GM04503 (cell line): Measurements from ENCODE around the gene OBP2B.
"Not testable (repeated sequence)": the region's sequence is repeated elsewhere in the genome, so short reads cannot be mapped to it uniquely, and the experiment has no call there.

Experiments
- DNase-seq: peaks from one replicate; pipeline ENCODE4 v3.0.0-alpha.2; 2012; ENCODE audit warnings: low read depth

OBP2B gene, protein sequence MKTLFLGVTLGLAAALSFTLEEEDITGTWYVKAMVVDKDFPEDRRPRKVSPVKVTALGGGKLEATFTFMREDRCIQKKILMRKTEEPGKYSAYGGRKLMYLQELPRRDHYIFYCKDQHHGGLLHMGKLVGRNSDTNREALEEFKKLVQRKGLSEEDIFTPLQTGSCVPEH

DNA sequence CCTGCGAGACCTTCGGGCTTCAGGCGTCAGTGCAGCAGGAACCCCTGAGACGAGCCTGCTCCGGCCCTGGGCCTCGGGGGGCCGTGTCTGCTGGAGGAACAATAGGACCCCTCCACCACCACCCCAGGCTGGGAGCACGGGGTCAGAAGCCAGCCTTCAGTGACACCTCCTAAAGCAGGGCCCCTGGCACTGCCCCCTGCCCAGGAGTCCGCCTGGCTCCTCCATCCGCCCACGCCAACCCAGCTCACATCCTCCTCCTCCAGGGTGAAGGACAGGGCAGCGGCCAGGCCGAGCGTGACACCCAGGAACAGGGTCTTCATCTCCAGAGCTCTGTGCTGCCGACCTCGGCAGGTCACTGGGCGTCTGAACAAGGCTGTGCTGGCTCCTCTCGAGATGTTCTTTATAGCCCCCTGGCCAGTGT, at the start of gene OBP2B:
Gene OBP2B (minus strand): TSS at position 371 of the 421 bp plus-strand sequence. CDS start 51 bp downstream, at position 320.
- DNase-seq: not testable (repeated sequence)

DNA sequence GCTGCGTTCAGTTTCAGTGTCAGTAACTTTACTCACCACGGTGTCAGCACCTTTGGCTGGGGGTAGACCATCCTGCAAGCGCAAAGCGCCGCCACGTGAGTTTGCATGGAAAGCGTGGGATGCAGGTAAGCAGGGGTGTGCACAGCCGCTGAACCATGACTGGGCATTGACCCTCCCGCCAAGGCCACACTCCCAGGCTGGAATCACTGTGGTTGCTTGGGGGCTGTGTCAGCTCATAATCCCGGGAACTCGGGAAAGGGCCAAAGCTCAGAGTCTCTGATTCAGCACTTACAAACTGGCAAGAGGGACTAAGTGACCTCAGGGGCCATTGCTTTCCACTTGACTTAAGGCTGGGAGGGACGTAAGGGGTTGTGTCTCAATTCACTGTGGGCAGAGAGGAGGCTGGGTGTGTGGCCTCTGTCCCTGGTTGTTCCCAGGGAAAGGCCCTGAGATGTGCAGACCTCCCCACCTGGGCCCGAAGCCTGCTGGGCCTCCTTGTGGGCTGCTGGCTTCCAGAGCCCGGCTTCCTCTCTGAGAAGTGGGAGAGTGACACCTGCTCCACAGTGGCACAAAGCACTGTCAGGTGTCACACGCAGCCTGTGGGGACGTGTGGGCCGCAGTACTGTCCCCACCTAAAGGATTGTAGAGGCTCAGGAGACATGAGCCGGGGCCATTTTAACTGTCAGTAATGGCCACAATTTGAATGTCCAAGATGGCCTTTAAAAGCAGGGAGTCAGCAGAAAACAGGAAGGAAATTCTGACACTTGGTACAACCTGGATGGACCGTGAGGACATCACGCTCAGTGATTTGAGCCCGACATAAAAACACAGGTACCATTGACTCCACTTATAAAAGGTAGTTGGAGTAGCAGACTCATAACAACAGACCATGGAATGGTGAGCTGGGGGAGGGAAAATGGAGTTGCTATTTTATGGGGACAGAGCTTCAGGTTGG, 49.3 kb upstream of the OBP2B start:
- no peak for DNase-seq

DNA sequence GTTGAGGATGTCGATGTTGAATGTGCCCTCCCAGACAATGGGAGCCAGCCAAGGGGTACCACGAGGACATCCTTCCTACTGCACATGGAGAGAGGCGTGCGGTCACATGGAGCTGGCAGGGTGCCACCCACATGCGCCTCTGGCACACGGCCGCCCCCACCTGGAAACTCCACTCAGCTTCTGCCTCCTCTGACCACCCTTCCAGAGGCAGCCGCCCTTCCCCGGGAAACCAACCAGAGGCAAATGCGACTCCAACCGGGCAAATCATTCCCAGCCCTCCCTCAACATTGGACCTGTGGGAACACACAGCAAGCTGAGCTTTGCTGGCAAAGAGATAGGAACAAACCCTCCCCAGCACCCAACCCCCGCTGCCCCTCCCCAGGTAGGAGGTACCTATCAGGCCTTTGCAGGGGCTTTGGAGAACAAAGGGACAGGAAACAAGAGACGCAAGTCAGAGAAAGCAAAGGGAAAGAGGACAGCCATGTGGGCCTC, 48.5 kb upstream of the OBP2B start:
- no peak for DNase-seq

DNA sequence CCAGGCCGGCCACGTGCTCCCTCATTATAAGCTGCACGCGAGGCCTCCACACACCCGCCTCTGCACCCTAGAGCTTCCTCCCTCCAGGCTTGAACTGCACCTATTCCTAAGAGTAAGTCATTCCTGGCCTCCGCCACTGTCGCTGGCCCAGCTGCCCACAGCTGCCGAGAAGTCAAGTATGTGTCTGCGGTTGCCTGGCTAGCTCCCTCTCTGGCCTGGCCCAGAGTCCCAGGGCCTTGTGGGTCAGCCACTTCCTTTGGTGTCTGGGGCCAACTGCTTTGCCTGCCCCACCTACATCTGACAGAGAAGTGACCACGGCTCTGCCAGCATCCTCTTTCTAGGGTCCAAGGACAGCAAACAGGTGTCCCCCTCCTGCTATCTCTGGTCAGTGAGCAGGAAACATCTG, 47.6 kb upstream of the OBP2B start:
- DNase-seq: no peak

DNA sequence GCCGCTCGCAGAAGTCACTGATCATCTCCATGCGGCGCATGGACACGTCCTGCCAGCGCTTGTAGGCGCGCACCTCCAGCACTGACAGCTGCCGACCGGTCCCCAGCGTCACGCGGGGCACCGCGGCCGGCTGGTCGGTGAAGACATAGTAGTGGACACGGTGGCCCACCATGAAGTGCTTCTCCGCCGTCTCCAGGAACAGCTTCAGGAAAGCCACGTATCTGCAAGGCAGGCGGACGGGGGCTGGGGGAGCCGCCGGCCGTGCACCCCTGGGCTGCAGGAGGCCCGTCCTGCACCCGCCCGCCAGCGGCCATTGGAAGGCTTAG, 47.0 kb upstream of the OBP2B start:
- DNase-seq: no peak

DNA sequence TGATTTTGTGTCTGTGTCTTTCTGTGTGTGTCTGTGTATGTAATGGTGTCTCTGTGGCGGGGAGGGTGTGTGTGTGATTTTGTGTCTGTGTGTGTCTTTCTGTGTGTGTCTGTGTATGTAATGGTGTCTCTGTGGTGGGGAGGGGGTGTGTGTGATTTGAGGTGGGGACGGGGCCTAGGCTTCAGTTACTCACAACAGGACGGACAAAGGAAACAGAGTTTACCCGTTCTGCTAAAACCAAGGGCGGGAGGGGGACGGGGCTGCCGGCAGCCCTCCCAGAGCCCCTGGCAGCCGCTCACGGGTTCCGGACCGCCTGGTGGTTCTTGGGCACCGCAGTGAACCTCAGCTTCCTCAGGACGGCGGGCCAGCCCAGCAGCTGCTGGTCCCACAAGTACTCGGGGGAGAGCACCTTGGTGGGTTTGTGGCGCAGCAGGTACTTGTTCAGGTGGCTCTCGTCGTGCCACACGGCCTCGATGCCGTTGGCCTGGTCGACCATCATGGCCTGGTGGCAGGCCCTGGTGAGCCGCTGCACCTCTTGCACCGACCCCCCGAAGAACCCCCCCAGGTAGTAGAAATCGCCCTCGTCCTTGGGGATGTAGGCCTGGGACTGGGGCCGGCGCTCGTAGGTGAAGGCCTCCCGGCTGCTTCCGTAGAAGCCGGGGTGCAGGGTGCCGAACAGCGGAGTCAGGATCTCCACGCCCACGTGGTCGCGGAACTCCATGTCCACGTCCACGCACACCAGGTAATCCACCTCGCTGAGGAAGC, 46.5 kb upstream of the OBP2B start:
- DNase-seq: no peak

DNA sequence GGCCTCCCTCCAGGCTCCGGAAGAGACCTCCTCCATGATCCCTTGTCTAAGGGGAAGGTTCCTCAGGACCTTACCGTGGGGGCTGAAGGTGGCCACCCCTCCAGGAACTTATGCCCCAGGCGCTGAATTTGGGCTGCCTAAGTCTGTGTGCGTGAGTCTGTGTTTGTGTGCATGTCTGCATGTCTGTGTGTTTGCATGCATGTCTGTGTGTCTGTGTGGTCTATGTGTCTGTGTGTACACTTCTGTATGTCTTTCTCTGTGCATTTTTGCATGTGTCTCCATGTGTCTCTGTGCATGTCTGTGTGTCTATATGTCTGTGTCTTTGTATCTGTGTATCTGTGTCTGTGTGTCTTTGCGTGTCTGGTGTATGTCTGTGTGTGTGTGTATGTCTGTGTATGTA, 45.4 kb upstream of the OBP2B start:
- DNase-seq: no peak

DNA sequence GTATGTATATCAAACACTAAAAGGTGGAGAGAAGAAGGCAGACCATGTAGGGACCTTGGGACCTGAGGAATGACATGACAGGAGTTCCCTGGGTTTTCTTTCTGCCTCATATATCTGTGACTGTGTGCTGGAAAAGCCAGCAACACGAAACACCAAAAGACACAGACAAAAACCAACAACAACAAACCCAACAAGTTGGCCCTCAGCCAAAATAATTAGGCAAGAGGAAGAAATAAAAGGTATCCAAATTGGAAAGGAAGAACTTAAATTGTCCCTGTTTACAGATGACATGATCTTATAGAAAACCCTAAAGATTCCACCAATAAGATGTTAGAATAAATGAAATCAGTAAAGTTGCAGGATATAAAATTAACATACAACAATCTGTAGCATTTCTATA, 44.2 kb upstream of the OBP2B start:
- no peak for DNase-seq

DNA sequence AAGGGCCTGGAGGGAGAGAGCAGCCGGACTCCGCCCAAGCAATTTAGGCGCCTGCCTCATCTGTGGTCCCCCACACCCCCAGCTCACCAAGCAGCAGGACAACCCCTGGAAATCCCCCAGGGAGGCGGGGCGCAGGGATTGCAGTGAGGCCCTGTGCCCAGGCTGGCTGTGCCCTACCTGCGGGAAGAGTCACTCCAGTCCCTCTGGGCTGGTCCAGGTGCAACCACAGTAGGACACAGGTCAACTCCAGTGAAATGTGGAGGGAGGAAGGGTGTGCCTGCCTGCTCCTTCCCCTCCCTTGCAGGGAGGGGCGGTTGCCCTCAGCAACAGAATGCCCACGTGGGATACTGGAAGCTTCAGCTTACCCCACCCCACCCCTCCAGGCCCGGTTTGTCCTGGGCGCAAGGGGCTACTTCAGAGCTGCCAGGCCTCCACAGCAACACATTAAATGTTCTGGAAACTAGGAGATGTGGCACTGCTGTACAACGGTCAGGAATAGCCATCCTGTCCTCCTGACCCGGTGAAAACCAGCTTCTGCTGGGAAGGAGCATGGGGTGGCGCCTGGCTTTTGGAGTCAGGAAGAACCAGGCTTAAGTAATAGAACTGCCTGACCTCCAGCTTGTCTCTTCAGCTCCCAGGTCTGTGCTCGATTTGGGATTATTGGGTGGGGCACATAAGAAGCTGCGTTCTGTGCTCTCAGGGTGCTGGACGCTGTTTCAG, 43.4 kb upstream of the OBP2B start:
- no peak for DNase-seq

DNA sequence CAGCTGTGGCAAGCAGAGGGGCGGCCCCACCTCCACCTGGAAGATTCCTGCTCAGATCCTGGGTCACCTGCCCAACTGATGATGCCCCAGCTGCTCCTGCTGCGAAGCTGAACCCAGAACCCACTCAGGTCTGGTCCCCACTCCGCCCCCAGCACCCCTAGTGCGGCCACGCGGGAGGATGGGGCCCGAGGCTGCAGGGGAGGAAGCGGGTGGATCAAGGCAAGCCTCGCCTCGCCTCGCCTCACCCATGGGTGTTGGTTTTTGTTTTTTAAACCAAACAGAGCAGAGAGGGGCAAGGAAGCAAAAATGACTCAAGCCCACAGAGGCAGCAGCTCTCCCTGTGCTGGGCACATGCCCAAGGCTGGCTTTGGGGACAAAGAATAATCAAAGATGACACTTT, 42.7 kb upstream of the OBP2B start:
- DNase-seq: no peak

DNA sequence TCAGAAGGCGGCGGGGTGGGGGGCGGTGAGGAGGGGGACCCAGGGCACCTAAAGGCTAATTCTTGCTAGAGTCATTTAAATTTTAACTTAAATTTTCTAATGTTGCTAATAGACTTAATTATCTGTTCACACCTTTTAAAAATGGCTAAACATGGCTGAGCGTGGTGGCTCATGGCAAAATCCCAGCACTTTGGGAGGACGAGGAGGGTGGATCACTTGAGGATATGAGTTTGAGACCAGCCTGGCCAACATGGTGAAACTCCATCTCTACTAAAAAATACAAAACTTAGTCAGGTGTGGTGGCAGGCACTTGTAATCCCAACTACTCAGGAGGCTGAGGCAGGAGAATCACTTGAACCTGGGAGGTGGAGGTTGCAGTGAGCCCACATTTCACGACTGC, 42.2 kb upstream of the OBP2B start:
- not testable (repeated sequence) for DNase-seq

DNA sequence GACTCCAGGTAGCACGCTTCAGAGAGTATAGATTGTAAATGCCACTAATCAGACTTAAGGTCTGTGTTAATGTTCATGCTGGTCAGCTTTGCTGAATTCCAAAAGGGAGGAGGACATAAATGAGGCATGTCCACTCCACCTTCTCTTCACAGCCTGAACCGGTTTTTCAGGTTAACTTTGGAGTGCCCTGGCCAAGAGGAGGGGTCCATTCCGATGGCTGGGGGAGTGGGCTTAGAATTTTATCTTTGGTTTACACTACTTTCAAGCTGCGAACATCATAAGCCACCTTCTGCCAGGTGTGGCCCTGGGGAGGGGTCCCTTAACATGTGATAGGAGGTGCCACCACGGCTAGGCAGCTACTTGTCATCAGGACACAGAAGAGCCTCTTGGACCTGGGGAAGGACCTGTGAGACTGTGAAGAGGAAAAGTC, 41.7 kb upstream of the OBP2B start:
- DNase-seq: no peak

DNA sequence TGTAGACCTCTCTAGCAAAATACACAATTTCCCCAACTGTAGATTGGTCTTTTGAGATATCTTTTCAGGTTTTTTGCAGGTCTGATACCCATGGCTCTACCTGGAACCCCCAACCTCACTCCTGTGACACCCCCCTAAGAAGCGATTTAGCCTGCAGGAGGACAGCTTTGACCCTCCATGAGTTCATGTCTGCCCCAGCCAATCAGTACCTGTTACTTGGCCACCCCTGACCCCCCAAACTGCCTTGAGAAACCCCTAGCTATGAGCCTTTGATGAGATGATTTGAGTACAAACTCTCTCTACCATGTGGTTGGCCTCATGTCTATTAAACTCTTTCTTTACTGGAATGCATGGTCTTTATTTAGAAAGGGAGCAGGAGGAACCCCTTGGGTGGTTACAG, 40.3 kb upstream of the OBP2B start:
- no peak for DNase-seq

DNA sequence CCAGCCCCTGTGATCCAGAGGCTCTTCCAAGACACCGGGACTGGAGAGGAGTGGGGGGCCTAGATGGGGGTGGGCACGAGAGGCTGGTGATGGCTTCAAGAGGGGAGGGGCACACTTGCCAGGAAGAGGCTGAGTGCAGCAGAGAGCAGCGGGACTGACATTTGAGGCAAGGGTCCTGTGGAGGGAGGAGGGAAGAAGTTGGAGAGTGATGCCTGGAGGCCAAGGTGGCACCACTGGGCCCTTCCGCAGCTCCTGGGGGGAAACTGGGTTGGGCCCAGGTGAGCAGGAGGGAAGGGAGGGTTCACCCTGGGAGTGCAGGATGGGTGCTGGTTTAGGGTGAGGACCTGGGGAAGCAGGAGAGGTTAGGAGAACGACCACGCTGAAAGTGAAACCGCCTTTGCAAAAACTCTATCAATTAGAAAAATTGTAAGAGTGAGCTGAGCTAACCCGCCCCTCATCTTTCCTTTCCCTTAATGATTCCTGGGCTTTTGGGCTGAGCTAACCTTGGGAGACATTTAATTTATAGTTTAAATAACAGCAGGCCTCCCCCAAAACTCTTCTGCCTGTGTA, 39.8 kb upstream of the OBP2B start:
- no peak for DNase-seq

DNA sequence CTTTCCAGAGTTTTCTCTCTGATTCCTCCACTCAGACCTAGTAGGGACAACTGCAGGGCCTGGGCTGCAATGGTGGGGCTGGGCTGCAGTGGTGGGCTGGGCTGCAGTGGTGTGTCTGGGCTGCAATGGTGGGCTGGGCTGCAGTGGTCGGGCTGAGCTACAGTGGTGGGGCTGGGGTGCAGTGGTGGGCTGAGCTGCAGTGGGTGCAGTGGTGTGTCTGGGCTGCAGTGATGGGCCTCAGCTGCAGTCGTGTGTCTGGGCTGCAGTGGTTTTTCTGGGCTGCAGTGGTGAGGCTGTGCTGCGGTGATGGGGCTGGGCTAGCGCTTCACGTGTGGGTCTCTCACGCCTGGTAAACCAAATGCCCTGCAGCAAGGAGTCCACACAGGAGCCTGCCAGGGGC, 38.6 kb upstream of the OBP2B start:
- no peak for DNase-seq

DNA sequence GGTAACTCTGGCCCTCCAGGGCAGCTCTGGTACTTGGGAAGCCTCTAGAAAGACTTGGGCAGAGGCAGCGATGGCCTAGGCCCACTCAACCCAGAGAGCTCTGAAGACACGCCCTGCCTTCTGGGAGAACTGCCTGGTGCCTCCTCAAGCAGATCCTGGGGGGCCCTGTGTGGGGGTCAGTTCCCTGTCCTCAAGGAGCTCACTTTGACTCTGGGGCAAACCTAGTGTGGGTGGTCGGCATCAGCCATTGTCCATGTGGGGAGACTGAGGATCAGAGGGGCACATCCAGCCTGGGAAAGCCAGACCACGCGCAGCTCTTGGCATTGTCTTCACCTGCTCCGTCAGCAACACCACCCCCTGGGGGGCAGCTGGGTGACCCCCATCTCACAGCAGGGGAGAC, 37.9 kb upstream of the OBP2B start:
- no peak for DNase-seq

DNA sequence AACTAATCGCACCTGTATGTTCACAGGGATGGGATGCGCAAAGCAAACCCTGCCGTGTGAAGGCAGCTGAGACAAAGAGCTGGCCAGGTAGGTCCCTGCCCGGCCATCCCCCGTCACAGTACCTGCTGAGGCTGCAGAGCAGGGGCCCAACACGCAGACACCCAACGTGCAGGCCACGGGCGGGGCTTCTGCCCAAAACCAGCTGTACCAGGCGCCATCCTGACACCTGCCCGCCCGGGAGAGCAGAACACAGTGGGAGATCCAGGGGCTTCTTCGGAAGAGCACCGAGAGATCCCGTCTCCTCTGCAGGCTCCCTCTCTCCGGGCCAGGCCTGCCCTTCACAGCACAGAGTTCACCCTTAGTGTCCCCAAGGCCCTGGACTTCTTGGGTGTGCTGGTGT, 37.5 kb upstream of the OBP2B start:
- DNase-seq: no peak

DNA sequence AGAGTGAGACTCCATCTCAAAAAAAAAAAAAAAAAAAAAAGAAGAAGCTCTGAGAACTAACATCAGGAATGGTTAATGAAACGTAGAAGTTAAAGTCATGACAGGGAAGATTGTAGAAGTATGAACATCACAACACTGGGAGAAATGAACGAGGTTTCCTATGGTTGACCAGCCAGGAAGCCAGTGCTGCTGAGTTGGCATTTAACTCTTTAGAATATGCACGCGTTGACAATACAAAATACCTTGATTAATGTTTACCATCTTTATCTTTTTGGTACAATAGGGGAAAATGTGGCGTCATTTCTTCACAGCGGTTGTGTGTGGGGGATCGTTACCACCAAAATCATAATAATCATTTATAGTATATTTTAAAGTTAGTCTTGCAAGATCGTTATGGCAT, 33.9 kb upstream of the OBP2B start:
- no peak for DNase-seq

DNA sequence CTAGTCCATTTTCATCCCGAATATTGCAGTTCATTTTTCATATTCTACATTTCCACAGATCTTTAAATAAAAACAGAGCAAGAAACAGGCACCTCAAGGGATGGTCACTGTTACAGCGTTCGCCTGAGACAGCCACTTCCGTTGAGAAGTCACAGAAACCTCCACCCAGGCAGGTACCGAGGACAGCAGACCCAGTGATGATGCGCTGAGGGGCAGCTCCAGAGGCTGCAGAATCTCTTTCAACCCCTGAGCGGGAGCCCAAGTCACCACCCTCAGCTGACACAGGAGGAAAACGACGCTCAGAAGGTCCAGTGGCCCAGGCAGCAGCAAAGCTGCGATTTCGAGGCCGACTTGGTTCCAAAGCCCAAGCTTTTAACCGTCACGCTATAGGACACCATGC, 33.2 kb upstream of the OBP2B start:
- no peak for DNase-seq

DNA sequence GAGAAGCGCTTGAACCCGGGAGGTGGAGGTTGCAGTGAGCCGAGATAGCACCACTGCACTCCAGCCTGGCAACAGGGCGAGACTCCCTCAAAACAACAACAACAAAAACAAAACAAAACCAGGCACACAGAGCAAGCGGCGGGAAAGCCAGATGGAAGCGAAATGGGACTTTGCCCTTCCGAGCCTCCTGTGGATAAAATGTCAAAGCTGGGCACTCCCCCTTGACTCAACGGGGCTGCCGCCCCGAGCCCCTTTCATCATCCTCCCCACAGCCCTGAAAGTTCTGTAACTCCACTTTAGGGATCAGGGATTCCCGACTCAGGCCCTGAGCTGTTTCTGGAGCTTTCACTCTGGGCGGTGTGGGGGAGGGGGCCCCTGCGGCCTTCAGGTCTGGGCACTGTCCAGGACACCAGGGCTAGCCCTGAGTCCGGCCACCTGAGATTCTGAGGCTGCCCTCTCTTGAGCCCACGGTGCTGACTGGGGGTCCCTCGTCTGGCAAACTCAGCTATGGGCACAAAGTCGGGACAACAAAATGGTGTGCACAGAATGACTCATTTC, 30.6 kb upstream of the OBP2B start:
- no peak for DNase-seq

DNA sequence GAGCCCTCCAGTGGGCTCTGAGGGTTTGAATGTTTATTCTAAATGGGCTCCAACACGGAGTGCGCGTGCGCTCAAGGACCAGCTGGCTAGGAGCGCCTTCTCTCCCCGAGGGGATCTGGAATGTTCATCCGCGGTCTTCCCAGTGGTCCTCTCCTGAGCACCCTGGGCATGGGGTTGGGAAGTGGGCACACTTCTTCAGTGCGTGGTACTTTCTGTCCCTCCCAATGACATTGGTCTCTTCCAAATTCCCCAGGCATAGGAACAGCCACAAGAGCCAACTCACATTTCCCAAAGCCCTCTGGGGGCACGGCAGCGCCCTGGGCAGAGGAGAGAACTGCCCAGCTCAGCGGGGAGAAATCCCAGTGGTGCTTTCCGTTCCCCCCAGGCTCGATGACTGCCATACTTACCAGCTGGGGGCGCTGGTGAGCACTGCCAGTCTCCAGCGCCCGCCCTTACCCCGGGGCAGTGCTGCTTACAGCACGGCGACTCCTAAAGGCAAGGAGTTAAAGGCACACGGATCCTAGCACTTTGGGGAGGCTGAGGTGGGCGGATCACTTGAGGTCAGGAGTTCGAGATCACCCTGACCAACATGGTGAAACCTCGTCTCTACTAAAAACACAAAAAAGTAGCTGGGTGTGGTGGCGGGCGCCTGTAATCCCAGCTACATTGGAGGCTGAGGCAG, 29.9 kb upstream of the OBP2B start:
- peak; percentile 12 for DNase-seq
